Tibial nerve (tissue), 4 donors: ENCODE measurements around the gene IL11RA.

ENCODE experiments used
- EP300 ChIP-seq, 2 donors: sonication (generic); formaldehyde crosslinking; IDR thresholded peaks; one replicate each; pipeline ENCODE4 v1.6.1; 2017; ENCODE audit warnings: antibody characterized with exemption in 2 of 2, mild to moderate bottlenecking in 1 of 2
- POLR2A ChIP-seq, 2 donors: fragments of 450-650 bp; IDR thresholded peaks; one replicate each; pipeline ENCODE4 v1.6.1; 2017; ENCODE audit warnings: antibody characterized with exemption in 2 of 2, mild to moderate bottlenecking in 2 of 2, moderate library complexity in 2 of 2
- TF ChIP-seq, protein P1 (sequence below), 5 experiments: fragments of 200-600 bp in 3 of 5; fragments of 450-650 bp in 2 of 5; sonication (generic) in 3 of 5; IDR thresholded peaks; one replicate each; pipeline ENCODE4 v1.5.1; 2016 to 2019; ENCODE audit warnings: antibody characterized with exemption in 5 of 5, mild to moderate bottlenecking in 3 of 5, moderate library complexity in 2 of 5

DNA sequence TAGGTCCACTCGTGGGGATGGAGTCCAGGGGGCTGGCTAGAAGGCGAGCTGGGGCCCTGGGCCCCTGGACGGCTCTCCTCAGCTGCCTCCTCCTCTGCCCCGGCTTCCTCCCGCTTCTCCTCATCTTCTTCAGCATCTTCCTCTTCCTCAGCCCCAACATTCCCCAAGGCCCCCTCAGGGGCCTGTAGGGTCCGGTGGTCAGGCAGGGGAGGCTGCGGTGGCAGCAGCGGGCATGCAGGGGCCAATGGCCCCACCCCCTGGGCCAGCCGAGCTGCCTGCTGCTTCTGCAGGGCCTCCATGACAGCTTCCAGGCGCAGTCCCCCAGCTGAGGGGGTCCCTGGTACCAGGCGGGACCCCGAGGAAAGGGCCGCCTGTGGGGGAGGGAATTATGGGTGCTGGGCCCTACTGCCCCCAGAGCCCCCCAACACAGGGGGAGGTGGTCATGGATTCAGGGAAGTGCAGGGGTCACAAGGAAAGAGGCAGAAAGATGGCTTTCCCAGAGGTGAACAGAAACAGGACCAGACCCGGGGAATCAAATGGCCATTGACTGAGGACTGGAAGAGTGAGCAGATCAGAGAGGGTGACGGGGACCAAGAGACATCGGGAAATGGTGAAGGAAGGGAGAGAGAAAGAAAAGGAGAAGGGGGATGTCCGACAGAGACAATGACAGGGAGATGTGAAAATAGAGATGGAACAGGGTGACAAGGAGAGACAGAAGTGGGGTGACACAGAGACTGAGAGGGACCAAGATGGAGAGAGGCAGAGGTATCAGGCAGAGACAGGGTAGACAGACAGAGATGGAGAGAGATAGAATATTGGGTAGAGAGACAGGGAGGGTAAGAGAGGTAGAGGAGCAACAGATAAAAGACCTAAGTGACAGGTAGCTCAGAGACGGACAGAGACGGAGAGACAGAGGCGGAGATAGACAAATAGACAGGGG, 24.0 kb upstream of the IL11RA start:
- TF ChIP-seq, protein P1, sequence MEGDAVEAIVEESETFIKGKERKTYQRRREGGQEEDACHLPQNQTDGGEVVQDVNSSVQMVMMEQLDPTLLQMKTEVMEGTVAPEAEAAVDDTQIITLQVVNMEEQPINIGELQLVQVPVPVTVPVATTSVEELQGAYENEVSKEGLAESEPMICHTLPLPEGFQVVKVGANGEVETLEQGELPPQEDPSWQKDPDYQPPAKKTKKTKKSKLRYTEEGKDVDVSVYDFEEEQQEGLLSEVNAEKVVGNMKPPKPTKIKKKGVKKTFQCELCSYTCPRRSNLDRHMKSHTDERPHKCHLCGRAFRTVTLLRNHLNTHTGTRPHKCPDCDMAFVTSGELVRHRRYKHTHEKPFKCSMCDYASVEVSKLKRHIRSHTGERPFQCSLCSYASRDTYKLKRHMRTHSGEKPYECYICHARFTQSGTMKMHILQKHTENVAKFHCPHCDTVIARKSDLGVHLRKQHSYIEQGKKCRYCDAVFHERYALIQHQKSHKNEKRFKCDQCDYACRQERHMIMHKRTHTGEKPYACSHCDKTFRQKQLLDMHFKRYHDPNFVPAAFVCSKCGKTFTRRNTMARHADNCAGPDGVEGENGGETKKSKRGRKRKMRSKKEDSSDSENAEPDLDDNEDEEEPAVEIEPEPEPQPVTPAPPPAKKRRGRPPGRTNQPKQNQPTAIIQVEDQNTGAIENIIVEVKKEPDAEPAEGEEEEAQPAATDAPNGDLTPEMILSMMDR (IDR thresholded peaks at IDR 0.05): no peak
- TF ChIP-seq POLR2A (IDR thresholded peaks at IDR 0.05) (no peak), EP300 (IDR thresholded peaks at IDR 0.05) (no peak)
